Measurements from ENCODE around the gene NMU. TPM values are rescaled to one million over a fixed set of nuclear protein-coding genes. Genes with fewer than 3 reads are reported as not detected.
"Not testable (repeated sequence)": the region's sequence is repeated elsewhere in the genome, so short reads cannot be mapped to it uniquely, and the experiment has no call there.

The NMU gene
- total RNA-seq, 1 donor from 2014 or later, result not detected

DNA sequence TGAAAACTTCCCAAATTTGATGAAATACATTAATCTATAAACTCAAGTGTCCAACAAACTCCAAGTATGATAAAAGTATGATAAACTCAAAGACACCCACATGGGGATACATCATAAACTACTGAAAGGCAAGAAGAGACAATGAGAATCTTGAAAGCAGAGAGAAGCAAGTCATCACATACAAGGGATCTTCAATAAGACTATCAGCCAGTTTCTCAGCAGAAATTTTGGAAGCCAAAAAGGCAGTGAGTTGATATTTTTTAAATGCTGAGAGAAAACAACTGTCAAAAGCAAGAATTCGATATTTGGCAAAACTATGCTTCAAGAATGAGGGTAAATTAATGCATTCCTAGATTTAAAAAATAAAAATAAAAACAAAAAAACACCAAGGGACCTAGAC lies 60.6 kb downstream of the NMU start:
- ATAC-seq (no peak), DNase-seq (no peak)
- intact Hi-C loops (cut with micrococcal nuclease), result no loop called here

DNA sequence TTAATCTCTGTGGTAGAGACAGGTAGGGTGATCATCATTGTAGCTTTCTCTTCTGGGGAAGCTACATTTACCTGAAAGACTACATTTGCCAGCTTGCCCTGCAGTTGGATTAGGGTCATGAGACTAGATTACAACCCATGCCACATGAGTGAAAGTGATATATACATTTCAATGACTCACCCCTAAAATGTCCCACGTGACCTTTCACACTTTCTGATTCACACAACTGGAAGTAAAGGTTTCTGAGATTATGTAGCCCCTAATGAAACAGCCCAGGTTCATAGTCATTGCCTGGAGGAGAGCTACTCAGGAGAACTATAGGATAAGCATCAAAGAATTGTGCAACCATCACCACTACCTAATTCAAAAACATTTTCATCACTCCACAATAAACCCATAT lies 61.8 kb downstream of the NMU start:
- DNase-seq, result no peak
- intact Hi-C loops (cut with micrococcal nuclease), result no loop called here
- ATAC-seq, result no peak

DNA sequence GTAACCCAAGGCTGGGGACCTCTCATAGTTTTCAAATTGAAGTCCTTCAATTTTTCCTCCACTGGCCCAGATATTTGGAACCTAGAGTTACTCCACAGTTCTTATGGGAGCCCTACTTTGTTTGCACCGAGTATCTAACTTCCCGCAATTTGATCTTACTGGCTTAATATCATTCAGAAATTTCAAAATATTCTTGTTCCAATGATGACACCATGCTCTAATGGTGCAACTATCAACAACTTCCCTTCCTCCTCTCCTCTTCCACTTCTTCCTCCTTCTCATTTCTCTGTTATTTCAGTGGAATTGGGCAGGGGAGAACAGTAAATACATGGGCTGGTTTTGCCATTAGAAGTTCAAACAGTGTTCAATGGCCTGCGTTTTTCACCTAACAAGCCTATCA lies 64.3 kb downstream of the NMU start:
- DNase-seq (no peak), ATAC-seq (no peak)
- intact Hi-C loops (cut with micrococcal nuclease), result no loop called here

DNA sequence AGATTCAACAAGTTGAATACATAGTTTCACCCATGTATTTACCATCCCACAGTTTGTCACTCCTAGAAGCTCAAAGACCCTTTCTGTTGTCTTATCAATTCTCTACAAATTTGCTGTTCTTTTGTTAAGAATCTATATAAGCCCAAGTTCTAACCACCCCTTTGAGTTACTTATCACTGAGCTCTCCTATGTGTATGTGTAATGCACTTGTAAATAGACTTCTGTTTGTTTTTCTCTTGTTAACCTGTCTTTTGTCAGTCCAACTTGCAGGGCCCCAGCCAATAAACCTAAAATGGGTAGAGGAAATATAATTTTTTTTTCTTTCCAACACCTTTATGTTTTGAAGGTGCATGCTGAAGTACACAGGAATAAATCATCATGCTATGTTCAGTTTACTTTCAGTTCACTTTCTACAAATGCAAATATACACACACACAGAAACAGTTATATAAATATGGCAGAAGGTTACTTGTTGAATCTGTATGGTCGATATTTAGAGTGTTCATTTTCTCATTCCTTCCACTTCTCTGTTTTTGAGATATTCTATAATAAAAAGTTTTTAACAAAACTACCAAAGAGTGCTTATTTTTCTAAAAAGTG lies 67.1 kb downstream of the NMU start:
- intact Hi-C loops (cut with micrococcal nuclease), result no loop called here
- ATAC-seq (no peak), DNase-seq (no peak)

DNA sequence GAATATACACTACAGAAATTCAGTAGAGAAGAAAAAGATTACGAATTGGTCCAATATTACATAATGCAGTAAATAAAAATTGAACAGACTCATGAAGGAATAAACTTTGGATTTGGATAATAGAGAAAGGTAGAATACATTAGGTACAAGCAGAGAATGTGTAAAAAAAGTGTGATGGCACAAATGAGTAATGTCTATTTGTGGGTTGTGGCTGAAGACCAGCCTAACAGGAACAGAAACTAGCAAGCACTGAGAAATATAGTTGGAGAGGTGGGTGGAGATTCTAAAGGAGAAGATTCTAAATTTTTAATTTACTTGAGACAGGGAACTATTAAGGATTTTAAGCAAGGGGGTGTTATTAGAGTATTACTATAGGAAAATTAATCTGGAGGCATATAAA lies 74.2 kb downstream of the NMU start:
- intact Hi-C loops (cut with micrococcal nuclease), result no loop called here
- DNase-seq, result no peak
- no peak for ATAC-seq

DNA sequence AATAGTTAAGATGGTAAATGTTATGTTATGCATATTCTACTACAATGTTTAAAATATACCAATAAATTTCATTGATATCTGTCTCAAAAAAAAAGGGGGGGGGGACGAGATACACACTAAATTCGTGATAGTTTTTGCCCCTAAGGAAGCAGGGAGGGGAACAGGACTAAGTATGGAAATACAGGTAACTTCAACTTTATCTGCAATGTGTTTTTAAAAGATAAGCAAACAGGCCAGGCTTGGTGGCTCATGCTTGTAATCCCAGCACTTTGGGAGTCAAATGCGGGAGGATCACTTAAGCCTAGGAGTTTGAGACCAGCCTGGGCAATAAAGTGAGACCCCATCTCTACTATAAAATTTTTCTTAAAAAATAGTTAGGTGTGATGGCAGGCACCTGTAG lies 76.0 kb downstream of the NMU start:
- DNase-seq (no peak), ATAC-seq (no peak)
- intact Hi-C loops (cut with micrococcal nuclease), result no loop called here

DNA sequence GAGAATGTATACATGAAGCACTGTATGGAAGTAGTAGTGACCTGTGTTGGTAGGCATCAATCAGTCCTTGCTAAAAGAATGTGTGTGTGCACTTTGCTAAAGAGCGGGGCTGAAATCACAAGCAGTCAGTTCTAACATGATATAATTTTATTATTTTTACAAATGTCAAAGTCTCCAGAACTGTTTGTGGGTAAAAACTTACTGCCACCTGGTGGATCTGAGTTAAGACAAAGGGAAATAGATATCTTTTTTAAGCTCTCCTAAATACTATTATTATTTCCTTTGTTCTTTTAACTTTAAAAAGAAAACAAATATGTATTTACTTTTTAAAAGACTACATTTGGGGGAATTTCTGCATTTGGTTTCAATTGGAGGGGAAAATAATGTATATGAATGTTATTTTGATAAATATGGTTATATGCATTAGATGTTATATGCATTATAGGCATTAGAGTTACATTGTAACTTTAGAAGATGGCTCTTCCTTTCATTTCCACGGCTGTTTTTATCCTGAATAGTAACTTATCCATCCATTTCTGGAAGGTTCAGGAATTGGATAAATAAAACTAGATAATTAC lies 81.6 kb downstream of the NMU start:
- ATAC-seq (peak; percentile 36), DNase-seq (no peak)
- intact Hi-C loops (cut with micrococcal nuclease), result loop anchor here (10.0 kb wide), 1 partner anchor 210 kb away; the partner anchor contains the start of gene SRD5A3

DNA sequence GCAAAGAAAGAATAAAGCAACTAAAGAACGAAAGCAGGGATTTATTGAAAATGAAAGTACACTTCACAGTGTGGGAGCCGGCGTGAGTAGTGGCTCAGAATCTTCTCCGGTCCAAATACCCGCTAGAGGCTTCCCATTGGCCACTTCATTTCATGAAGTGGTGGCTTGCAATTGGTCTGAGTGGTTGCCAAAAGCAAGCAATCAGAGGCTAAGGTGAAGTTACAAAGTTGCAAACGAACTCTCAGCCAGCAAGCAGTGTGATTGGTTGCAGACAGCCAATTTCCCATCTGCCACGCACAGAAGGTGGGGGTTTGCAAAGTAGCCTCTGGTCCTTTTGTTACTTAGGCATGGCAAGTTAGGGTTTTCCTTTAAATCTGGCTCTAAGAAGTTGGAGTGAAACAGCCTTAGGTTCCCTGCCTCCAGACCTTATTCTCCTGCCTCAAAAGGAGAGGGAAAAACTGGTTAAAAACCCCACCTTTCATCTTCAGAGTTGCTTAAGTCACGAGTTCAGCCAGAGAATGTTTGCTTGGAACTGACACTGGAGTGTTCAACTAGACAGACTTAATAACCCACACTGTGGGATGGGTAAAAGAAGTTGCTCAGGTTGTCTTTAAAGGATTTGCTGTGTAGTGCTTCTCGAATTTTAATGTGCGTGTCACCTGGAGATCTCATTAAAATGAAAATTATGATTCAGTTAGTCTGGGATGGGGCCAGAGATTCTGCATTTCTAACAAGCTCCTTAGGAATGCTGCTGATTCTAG lies 82.5 kb downstream of the NMU start:
- intact Hi-C loops (cut with micrococcal nuclease), result loop anchor here (10.0 kb wide), 1 partner anchor 209 kb away; the partner anchor contains the start of gene SRD5A3
- DNase-seq, result no peak
- peak; percentile 67 for ATAC-seq

DNA sequence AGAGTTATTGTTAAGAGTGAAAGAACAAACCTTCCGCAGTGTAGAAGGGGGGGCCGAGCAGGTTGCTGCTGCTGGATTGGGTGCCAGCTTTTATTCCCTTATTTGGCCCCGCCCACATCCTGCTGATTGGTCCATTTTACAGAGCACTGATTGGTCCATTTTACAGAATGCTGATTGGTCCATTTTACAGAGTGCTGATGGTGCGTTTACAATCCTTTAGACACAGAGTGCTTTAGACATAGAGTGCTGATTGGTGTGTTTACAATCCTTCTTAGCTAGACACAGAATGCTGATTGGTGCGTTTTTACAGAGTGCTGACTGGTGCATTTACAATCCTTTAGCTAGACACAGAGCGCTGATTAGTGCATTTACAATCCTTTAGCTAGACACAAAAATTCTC lies 84.1 kb downstream of the NMU start:
- not testable (repeated sequence) for ATAC-seq, DNase-seq
- intact Hi-C loops (cut with micrococcal nuclease), result loop anchor here (10.0 kb wide), 1 partner anchor 207 kb away; the partner anchor contains the start of gene SRD5A3

DNA sequence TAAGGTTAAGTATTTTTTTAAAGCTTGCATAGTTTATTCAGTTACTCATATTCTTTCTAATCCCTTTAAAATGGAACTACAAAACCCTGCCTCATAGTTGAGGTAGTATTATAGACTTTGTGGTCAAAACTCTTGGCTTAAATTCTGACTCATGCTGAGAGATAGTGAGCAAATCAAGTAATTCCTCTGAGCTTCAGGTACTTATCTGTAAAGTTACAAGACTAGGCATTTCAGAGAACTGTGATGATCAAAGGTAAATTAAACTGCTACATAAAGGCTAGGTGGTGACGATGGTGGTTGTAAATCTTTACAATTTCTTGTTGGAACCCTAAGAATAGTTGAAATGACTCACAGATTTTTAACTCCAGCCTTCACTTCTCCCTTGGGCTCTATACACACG lies 86.2 kb downstream of the NMU start:
- intact Hi-C loops (cut with micrococcal nuclease), result loop anchor here (10.0 kb wide), 1 partner anchor 205 kb away; the partner anchor contains the start of gene SRD5A3
- ATAC-seq (no peak), DNase-seq (no peak)

DNA sequence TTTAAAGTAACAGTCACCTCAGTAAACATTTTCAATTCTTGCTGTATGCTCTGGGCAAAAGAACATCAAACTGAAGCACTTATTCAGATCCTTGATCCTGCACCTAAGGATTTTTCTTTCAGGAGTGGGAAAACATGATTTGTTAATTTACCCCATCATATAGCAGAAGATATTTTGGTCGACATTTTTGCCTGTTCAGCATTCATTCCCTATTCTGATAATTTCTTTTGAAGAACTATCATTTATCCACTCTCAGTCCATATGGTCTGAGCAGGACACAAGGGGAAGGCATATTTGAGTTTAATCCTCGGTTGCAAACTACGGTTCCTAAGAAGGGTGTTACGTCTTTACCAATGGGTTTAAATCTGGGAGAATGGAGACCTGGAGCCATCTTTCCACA lies 88.2 kb downstream of the NMU start:
- intact Hi-C loops (cut with micrococcal nuclease), result no loop called here
- no peak for DNase-seq
- no peak for ATAC-seq

DNA sequence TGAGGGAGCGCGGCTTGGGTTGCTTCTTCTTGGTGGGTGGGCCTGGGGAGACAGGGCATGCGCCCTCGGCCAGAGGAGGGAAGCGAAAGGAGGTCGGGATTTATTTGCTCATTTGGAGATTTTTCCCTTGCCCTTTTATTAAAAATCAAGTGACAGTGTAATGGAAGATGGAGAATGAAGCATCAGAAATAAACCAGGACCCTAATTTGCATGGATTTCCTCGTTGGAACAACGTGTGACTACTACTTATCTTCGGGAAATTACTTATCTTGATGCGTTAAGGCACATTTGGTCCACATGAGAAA lies 88.7 kb downstream of the NMU start:
- ATAC-seq (peak; percentile 19), DNase-seq (peak; percentile 49)
- intact Hi-C loops (cut with micrococcal nuclease), result no loop called here

DNA sequence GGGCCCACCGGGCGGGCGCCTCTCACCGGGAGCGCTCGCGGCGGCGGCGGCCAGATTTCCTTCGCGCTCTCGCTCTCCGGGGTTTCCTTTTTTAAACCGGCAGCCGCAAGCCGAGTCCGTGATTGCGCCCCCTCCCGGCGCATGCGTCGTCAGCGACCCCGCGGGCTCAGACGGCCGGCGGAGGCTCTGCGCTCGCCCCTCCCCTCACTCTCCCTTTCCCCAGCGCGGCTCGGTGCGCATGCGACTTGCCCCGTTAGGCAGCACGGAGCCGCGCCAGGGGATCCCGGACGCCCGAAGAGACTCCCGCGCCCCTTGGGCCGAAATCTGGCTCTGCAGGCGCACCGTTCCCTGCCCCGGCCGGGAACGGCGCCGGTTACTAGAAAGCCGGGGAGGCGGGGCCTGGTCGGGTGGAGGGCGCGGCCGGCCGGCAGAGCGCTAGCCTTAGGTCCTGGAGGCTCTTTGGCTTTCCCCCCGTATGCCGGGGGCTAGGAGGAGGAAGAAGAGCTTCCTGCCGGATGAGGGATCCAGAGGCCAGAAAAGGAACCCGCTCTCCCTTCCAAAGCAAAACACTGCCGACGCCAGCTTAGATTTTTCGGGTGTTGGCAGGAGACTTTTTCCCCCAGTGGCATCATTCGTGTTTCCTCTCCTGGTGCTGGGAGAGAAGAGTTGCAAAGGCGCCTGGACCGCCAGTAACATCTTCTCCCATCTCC lies 89.2 kb downstream of the NMU start, which contains the start of gene CLOCK:
Gene CLOCK (minus strand): TSS at position 154 of the 710 bp plus-strand sequence. CDS start 64,124 bp downstream, outside the sequence.
- intact Hi-C loops (cut with micrococcal nuclease), result no loop called here
- ATAC-seq, result peak; percentile 92
- peak; percentile 94 for DNase-seq

DNA sequence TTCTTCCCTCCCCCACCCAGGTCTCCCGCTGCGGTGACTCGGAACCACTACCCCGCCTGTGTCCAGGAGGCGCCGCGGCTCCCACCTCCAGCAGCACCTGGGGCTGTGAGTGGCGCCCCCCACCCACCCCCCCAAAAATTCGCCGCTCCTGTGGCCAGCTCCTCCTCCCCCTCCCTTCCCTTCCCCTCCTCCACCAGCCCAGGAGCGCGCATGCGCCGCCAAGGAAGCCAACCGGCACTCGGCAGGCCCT lies 89.7 kb downstream of the NMU start:
- DNase-seq (no peak), ATAC-seq (peak; percentile 89)
- intact Hi-C loops (cut with micrococcal nuclease), result no loop called here

DNA sequence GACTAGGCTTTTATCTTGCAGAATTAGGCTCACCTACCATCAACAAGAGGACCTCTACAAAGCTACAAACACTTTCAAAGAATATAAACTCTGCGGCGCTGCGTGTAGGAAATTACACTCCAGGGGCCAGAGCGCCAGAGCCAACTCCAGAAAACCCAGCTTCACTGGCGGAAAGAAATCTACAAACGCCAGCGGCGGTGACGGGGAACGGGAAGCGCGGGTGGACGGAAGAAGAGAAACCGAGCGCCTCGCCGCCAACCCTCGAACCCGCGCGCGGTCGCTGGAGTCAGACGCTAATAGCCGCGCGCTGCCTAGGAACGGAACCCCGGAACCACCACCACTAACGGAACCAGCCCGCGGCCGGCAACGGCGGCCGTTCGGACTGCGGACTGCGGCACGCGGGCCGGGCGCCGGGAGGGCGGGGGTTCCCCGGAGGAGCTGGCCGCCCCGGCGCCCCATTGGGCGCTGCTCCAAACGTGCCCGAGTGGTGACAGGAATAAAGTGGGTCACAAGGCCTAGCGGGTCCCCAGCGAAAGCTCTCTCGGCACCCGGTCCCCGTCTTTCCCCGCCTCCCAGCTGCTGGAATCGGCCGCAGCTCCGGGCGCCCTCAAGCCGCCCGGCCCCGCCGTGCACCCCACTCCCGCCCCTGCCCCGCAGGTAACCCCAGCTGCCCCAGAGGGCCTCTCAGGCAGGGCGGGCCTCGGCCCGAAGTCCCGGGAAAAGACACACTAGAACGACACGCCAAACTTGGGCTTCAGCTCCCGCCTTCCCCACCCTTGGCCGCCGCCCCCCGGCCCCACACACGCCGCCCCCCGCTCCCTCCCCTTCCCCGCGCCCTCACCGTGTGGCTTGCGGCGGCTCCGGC lies 90.2 kb downstream of the NMU start:
- peak; percentile 79 for ATAC-seq
- peak; percentile 92 for DNase-seq
- intact Hi-C loops (cut with micrococcal nuclease), result no loop called here
